Activated gamma-delta T cell treated with Interleukin-2 at 50 U/mL for 16 hours (primary cell): ENCODE data around the gene ABCA7.

Experiments used
- DNase-seq: peaks from one replicate; pipeline ENCODE4 v3.0.0-alpha.2; 2020

The ABCA7 gene

GRCh38 chr19:1061987-1062386 is 22.1 kb downstream of the ABCA7 start:
- DNase-seq, result no peak

- DNase-seq, result no peak
Observed at GRCh38 chr19:1062387-1063029, 22.6 kb downstream of the ABCA7 start.

- no peak for DNase-seq
Observed at GRCh38 chr19:1063030-1063908, 23.4 kb downstream of the ABCA7 start.

GRCh38 chr19:1063909-1064660 is 24.2 kb downstream of the ABCA7 start:
- DNase-seq, result no peak

DNA sequence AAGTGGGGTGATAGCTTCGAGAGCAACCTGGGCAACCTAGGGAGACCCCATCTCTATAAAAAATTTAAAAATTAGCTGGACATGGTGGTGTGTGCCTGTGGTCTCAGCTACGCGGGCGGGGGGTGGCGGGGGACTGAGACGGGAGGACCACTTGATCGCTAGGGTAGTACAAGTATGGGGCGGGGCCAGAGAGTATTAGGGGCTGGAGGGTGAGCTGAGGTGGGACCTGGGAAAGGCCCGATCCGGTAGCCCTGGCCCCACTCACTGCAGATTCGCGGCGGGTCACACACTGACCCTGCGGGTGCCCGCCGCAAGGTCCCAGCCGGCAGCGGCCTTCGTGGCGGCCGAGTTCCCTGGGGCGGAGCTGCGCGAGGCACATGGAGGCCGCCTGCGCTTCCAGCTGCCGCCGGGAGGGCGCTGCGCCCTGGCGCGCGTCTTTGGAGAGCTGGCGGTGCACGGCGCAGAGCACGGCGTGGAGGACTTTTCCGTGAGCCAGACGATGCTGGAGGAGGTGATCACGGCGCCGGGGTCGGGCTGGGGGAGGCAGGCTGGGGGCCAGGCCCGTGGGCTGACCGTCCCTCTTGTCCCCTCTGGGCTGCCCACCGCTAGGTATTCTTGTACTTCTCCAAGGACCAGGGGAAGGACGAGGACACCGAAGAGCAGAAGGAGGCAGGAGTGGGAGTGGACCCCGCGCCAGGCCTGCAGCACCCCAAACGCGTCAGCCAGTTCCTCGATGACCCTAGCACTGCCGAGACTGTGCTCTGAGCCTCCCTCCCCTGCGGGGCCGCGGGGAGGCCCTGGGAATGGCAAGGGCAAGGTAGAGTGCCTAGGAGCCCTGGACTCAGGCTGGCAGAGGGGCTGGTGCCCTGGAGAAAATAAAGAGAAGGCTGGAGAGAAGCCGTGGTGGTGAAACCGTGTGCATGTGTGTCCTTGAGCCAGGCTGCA is 25.0 kb downstream of the ABCA7 start:
- DNase-seq, result peak; percentile 63

DNA sequence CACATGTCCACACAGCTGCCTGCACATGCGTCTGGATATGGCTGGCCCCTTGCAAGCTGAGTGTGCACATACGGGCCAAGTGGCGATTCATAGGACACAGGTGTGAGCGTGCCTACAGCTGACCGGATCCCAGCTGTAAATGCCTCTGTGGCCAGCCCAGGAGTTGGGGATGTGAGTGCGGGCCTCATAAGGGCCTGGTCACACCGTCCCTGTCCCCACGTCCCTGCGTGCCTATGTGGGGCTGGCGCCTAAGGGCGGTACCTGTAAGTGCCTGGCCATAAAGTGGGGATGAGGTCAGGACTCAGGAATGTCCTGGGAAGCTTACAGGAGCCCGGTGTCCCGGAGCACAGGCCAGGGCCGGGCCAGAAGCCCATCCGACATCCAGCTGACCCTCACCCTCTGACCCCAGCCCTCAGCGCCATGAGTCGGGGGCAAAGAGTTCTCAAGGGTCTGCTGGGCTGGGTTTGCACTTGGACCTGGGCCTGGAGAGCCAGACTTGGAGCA is 25.8 kb downstream of the ABCA7 start:
- no peak for DNase-seq

GRCh38 chr19:1066251-1066747 is 26.4 kb downstream of the ABCA7 start:
- no peak for DNase-seq

DNA sequence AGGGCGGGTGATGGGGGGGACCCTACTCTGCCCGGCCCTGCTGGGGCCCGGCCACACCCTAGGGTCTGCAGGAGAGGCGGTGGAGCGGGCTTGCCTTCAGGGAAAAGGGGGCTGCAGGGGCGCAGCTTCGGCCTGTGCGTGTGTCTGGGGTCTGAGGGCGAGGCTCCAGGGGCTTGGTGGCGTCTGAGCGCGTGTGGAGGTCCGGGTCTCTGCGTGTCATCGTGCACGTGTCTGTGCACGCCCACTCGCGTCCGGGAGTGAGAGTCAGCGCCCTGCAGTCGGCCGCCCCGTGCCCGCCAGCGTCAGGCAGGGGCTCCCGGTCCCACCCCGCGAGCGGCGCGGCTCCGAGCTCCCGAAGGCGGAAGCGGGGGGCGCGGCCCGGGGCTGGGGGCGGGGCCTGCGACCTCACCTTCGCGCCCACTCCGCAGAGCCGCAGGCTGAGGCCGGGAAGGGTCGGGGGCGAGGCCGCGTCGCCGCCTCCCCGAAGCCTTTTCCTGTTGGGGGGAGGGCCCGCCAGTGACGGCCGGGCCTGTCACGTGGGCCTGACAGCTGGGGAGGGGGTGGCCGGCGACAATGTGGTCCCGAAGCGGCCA is 26.9 kb downstream of the ABCA7 start, which contains the start of gene ARHGAP45:
Gene ARHGAP45 (plus strand): TSS at position 420 of the 593 bp plus-strand sequence. CDS start 239 bp downstream, outside the sequence.
- DNase-seq, result peak; percentile 82

DNA sequence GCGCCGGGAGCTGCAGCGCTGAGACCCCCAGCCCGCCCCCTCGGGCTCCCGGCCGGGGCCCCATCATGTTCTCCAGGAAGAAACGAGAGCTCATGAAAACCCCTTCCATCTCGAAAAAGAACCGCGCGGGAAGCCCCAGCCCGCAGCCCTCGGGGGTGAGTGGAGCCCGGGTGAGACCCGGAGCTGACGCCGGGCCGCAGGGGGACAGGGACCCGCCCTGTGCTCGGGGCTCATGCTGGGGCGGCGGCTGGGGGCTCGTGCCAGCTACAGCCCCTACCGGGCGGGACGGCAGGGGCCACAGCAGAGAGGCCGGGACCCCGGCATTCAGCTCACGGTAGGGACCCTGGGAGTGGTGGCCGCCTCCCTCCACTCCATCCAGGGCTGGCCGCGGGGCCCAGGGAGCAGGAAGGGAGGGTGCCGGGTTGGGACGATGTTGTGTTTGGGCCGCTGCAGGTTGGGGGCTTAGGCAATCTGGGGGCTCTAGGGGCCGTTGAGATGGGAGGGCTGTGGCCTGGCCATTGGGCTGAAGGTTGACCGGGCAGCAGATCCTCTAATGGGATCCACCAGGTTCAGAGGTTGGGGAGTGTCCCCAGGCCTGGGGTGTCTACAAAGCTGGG is 27.5 kb downstream of the ABCA7 start:
- DNase-seq, result peak; percentile 66

GRCh38 chr19:1068009-1069001 is 28.4 kb downstream of the ABCA7 start:
- peak; percentile 85 for DNase-seq

- DNase-seq, result peak; percentile 78
Observed at GRCh38 chr19:1069009-1069779, 29.3 kb downstream of the ABCA7 start.

DNA sequence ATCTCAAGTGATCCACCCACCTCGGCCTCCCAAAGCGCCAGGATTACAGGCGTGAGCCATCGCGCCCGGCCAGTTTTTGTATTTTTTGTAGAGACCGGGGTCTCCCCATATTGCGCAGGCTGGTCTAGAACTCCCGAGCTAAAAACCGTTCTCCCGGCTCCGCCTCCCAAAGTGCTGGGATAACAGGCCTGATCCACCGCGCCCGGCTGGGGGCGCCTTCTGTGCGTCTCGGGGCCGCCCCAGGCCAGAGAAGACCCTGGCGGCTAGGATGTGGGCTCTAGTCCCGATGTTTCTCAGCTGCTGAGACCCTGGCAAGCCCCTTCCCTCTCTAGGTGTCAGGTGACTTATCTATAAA is 30.6 kb downstream of the ABCA7 start:
- no peak for DNase-seq

GRCh38 chr19:1070931-1071791 is 31.3 kb downstream of the ABCA7 start:
- no peak for DNase-seq

DNA sequence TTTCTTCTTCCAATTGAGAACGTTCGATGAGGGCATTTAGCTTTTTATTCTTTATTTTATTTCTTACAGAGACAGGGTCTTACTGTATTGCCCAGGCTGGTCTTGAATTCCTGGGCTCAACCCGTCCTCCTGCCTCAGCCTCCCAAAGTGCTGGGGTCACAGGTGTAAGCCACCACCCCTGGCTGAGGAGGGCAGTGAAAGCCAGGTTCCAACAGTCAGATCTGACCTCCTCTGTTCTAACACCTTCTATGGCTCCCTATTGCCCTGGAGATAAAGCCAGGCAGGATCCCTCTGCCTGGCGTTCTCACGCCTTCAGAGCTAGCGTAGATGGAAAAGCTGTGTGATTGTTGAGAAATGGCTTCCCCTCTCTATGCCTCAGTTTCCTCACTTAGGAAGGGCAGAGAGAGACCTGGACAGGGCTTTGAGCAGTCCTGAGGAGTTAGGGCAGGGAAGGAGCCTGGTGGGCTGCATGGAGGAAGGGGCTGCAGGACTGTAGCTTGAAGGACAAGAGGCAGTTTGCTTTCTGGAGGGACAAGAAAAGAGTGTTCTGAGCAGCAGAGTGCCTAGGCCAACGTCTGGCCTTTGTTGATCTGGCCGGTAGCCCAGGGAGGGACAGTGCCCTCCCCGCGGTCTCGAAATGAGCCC is 32.6 kb downstream of the ABCA7 start:
- no peak for DNase-seq

- no peak for DNase-seq
Observed at GRCh38 chr19:1073063-1073955, 33.4 kb downstream of the ABCA7 start.

- DNase-seq, result no peak
Observed at GRCh38 chr19:1073956-1074517, 34.1 kb downstream of the ABCA7 start.
